Measurements from ENCODE around the gene EFNA3.

DNA sequence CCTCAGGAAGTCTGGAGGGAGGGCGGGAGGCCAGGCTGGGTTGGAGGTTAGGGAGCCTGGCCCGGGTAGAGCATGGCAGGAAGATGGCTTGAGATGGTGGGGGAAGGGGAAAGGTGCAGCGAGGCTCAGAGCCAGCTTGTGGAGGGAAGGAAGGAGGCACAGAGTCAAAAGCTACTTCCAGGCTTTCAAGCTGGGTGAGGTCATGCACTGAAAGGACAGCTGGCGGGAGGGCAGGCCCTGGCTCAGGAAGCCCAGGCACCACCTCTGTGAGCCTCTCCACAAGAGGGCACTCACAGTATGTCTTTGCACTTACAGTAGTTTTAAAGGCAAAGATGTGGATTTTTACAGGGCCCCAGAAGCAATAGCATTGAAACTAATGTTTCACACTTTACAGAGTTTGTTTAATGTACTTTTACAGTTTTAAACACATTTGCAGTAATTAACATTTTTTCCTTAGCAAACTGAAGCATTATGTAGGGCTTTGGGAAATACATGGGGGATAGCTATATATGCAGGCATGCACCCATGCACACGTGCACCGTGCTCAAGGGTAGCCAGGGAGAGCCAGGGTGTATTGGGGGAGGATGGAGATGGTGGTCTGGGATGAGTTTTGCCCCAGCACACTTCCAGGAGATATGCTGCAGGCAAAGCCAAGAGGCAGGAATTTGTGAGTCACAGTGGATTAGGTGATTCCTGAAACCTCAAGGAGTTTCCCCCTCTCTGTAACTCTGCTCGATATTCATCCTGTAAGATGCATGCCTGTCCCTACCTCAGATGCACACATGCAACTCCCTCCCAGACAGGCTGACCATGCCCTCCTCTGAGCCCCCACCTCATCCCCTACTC, 33.6 kb upstream of the EFNA3 start:
- TF ChIP-seq, protein P1, sequence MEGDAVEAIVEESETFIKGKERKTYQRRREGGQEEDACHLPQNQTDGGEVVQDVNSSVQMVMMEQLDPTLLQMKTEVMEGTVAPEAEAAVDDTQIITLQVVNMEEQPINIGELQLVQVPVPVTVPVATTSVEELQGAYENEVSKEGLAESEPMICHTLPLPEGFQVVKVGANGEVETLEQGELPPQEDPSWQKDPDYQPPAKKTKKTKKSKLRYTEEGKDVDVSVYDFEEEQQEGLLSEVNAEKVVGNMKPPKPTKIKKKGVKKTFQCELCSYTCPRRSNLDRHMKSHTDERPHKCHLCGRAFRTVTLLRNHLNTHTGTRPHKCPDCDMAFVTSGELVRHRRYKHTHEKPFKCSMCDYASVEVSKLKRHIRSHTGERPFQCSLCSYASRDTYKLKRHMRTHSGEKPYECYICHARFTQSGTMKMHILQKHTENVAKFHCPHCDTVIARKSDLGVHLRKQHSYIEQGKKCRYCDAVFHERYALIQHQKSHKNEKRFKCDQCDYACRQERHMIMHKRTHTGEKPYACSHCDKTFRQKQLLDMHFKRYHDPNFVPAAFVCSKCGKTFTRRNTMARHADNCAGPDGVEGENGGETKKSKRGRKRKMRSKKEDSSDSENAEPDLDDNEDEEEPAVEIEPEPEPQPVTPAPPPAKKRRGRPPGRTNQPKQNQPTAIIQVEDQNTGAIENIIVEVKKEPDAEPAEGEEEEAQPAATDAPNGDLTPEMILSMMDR (conservative IDR thresholded peaks at IDR 0.05; ENCODE audit: low read depth, low read length): peak; percentile 82
- TF ChIP-seq, protein P2, sequence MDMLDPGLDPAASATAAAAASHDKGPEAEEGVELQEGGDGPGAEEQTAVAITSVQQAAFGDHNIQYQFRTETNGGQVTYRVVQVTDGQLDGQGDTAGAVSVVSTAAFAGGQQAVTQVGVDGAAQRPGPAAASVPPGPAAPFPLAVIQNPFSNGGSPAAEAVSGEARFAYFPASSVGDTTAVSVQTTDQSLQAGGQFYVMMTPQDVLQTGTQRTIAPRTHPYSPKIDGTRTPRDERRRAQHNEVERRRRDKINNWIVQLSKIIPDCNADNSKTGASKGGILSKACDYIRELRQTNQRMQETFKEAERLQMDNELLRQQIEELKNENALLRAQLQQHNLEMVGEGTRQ (IDR thresholded peaks at IDR 0.05; ENCODE audit: low read depth, low read length): no peak
- TF ChIP-seq POLR2A (IDR thresholded peaks at IDR 0.05; ENCODE audit: low read depth, low read length): no peak
- no peak for TF ChIP-seq RFX5 (IDR thresholded peaks at IDR 0.05; ENCODE audit: low read depth, low read length)
- no peak for TF ChIP-seq MAZ (IDR thresholded peaks at IDR 0.05; ENCODE audit: borderline replicate concordance, low read depth, low read length)
- TF ChIP-seq SMC3 (IDR thresholded peaks at IDR 0.05; ENCODE audit: low read depth, low read length): peak; percentile 78
- TF ChIP-seq MAFK (IDR thresholded peaks at IDR 0.05; ENCODE audit: low read depth, low read length): no peak
- TF ChIP-seq RCOR1 (IDR thresholded peaks at IDR 0.05; ENCODE audit: insufficient replicate concordance, low read length): no peak
- TF ChIP-seq CHD1 (IDR thresholded peaks at IDR 0.05; ENCODE audit: low read depth, low read length): no peak
- TF ChIP-seq CEBPB (IDR thresholded peaks at IDR 0.05; ENCODE audit: low read depth, low read length): no peak
- TF ChIP-seq MXI1 (IDR thresholded peaks at IDR 0.05; ENCODE audit: borderline replicate concordance, low read depth, low read length): no peak
- TF ChIP-seq RAD21 (IDR thresholded peaks at IDR 0.05; ENCODE audit: low read length): peak; percentile 74
- TF ChIP-seq, protein P3, sequence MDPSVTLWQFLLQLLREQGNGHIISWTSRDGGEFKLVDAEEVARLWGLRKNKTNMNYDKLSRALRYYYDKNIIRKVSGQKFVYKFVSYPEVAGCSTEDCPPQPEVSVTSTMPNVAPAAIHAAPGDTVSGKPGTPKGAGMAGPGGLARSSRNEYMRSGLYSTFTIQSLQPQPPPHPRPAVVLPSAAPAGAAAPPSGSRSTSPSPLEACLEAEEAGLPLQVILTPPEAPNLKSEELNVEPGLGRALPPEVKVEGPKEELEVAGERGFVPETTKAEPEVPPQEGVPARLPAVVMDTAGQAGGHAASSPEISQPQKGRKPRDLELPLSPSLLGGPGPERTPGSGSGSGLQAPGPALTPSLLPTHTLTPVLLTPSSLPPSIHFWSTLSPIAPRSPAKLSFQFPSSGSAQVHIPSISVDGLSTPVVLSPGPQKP (IDR thresholded peaks at IDR 0.05; ENCODE audit: borderline replicate concordance, low read depth, low read length): no peak
- TF ChIP-seq BHLHE40 (IDR thresholded peaks at IDR 0.05; ENCODE audit: low read depth, low read length): no peak
